HG02610 (cell line): ENCODE data around the gene KRTAP5-4.
"Not testable (repeated sequence)": the region's sequence is repeated elsewhere in the genome, so short reads cannot be mapped to it uniquely, and the experiment has no call there.

Source experiments
- ATAC-seq: cut with Tn5 transposase; IDR thresholded peaks from one replicate; pipeline ENCODE4 v1.9.1; 2021; ENCODE audit warnings: mild to moderate bottlenecking, moderate library complexity; ENCODE audit not compliant: unreplicated experiment

The KRTAP5-4 gene

GRCh38 chr11:1653541-1654387, 31.8 kb upstream of the KRTAP5-4 start:
- ATAC-seq, result no peak

- ATAC-seq, result no peak
Observed at GRCh38 chr11:1652771-1653540, 31.0 kb upstream of the KRTAP5-4 start.

GRCh38 chr11:1652442-1652770, 30.5 kb upstream of the KRTAP5-4 start:
- no peak for ATAC-seq

GRCh38 chr11:1652026-1652425, 30.1 kb upstream of the KRTAP5-4 start:
- no peak for ATAC-seq

- ATAC-seq, result no peak
Observed at GRCh38 chr11:1651411-1651980, 29.6 kb upstream of the KRTAP5-4 start.

GRCh38 chr11:1650918-1651262, 29.0 kb upstream of the KRTAP5-4 start:
- ATAC-seq, result no peak

GRCh38 chr11:1650034-1650917, 28.3 kb upstream of the KRTAP5-4 start:
- no peak for ATAC-seq

- no peak for ATAC-seq
Observed at GRCh38 chr11:1648653-1649420, 26.9 kb upstream of the KRTAP5-4 start.

GRCh38 chr11:1647901-1648652, 26.1 kb upstream of the KRTAP5-4 start:
- no peak for ATAC-seq

GRCh38 chr11:1646540-1646939, 24.6 kb upstream of the KRTAP5-4 start:
- ATAC-seq, result not testable (repeated sequence)

GRCh38 chr11:1645357-1645821, 23.5 kb upstream of the KRTAP5-4 start:
- no peak for ATAC-seq

GRCh38 chr11:1644601-1645356, 22.8 kb upstream of the KRTAP5-4 start:
- no peak for ATAC-seq

- no peak for ATAC-seq
Observed at GRCh38 chr11:1643146-1643690, 21.3 kb upstream of the KRTAP5-4 start.

GRCh38 chr11:1642288-1643145, 20.6 kb upstream of the KRTAP5-4 start:
- no peak for ATAC-seq

GRCh38 chr11:1641096-1641495, 19.2 kb upstream of the KRTAP5-4 start:
- no peak for ATAC-seq

- no peak for ATAC-seq
Observed at GRCh38 chr11:1640076-1640946, 18.4 kb upstream of the KRTAP5-4 start.

- ATAC-seq, result no peak
Observed at GRCh38 chr11:1639666-1640065, 17.7 kb upstream of the KRTAP5-4 start.
